GM12878 (cell line): ENCODE results near the gene SELENOO.

ENCODE experiments used
- BMI1 ChIP-seq: fragments of 450-650 bp; IDR thresholded peaks from 2 replicates; pipeline ENCODE4 v1.6.1; 2016; ENCODE audit warnings: mild to moderate bottlenecking, moderate library complexity, borderline replicate concordance
- CBX5 ChIP-seq: sonication (generic); IDR thresholded peaks from 2 replicates; pipeline ENCODE4 v1.6.1; 2016; ENCODE audit warnings: low read depth, moderate library complexity, mild to moderate bottlenecking, inconsistent platforms
- CHD4 ChIP-seq: fragments of 200-600 bp; sonication (generic); IDR thresholded peaks from 2 replicates; pipeline ENCODE4 v1.6.1; 2016; ENCODE audit warnings: mild to moderate bottlenecking
- EED ChIP-seq: sonication (generic); IDR thresholded peaks from 2 replicates; pipeline ENCODE4 v1.6.1; 2016; ENCODE audit warnings: antibody characterized with exemption, low read depth
- ESRRA ChIP-seq: IDR thresholded peaks from 2 replicates; pipeline ENCODE4 v1.6.1; 2012; ENCODE audit warnings: mild to moderate bottlenecking, low read length, improper control_type of control experiment
- FOXM1 ChIP-seq: IDR thresholded peaks from 2 replicates; pipeline ENCODE4 v1.6.1; 2012; ENCODE audit warnings: low read depth, mild to moderate bottlenecking, inconsistent platforms, low read length, moderate library complexity
- NBN ChIP-seq: fragments of 450-650 bp; IDR thresholded peaks from 2 replicates; pipeline ENCODE4 v1.6.1; 2016
- POLR2A ChIP-seq: IDR thresholded peaks from 2 replicates; pipeline ENCODE4 v1.6.1; 2011; ENCODE audit warnings: low read depth, mild to moderate bottlenecking, low read length
- RELA ChIP-seq: fragments of 450-650 bp; IDR thresholded peaks from 2 replicates; pipeline ENCODE4 v1.8.0; 2014; ENCODE audit warnings: borderline replicate concordance; ENCODE audit not compliant: partially characterized antibody
- RFX5 ChIP-seq: IDR thresholded peaks from 2 replicates; pipeline ENCODE4 v1.6.1; 2011; ENCODE audit warnings: low read depth, low read length, improper control_type of control experiment
- TAF1 ChIP-seq: IDR thresholded peaks from 2 replicates; pipeline ENCODE4 v1.6.1; 2011; ENCODE audit warnings: mild to moderate bottlenecking, low read depth, low read length, borderline replicate concordance
- TF ChIP-seq, protein P1 (sequence below): fragments of 450-650 bp; formaldehyde crosslinking; IDR thresholded peaks from 2 replicates; pipeline ENCODE4 v1.4.0; 2020; ENCODE audit warnings: mild to moderate bottlenecking, moderate library complexity
- TF ChIP-seq, protein P2 (sequence below): IDR thresholded peaks from 2 replicates; pipeline ENCODE4 v1.6.1; 2012; ENCODE audit warnings: low read depth, low read length, improper control_type of control experiment
- TF ChIP-seq, protein P3 (sequence below), 3 experiments: IDR thresholded peaks in 2 of 3; conservative IDR thresholded peaks in 1 of 3; 2 replicates each; pipeline ENCODE4 v1.5.1; 2011; ENCODE audit warnings: low read depth in 3 of 3, low read length in 3 of 3, mild to moderate bottlenecking in 3 of 3, control low read depth in 2 of 3, moderate library complexity in 2 of 3, inconsistent platforms in 1 of 3, mixed read lengths in 1 of 3; ENCODE audit not compliant: control insufficient read depth in 2 of 3, insufficient read depth in 1 of 3; ENCODE audit errors: extremely low read depth in 1 of 3

DNA sequence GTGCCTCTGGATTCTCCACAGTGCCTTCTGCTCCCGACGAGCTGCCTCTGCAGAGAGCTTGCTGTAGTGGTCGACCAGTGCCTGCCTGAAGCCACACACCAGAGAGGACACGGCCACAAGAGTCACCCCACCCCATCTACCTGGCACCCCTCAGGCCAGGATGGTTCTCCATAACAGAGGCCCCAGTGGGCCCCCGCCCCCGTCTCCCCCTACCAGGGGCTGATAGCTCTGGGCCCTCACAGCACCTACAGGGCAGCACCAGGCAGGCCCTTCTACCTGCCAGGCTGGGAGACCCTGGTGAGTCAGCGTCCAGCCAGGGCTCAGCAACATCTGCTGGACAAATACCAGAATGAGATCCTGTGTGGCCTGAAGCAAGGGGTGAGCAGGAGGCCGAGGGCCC, 21.7 kb downstream of the SELENOO start:
- no peak for TF ChIP-seq EED
- TF ChIP-seq, protein P1, sequence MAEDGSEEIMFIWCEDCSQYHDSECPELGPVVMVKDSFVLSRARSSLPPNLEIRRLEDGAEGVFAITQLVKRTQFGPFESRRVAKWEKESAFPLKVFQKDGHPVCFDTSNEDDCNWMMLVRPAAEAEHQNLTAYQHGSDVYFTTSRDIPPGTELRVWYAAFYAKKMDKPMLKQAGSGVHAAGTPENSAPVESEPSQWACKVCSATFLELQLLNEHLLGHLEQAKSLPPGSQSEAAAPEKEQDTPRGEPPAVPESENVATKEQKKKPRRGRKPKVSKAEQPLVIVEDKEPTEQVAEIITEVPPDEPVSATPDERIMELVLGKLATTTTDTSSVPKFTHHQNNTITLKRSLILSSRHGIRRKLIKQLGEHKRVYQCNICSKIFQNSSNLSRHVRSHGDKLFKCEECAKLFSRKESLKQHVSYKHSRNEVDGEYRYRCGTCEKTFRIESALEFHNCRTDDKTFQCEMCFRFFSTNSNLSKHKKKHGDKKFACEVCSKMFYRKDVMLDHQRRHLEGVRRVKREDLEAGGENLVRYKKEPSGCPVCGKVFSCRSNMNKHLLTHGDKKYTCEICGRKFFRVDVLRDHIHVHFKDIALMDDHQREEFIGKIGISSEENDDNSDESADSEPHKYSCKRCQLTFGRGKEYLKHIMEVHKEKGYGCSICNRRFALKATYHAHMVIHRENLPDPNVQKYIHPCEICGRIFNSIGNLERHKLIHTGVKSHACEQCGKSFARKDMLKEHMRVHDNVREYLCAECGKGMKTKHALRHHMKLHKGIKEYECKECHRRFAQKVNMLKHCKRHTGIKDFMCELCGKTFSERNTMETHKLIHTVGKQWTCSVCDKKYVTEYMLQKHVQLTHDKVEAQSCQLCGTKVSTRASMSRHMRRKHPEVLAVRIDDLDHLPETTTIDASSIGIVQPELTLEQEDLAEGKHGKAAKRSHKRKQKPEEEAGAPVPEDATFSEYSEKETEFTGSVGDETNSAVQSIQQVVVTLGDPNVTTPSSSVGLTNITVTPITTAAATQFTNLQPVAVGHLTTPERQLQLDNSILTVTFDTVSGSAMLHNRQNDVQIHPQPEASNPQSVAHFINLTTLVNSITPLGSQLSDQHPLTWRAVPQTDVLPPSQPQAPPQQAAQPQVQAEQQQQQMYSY (CRISPR knock-in tag): no peak
- TF ChIP-seq TAF1: no peak
- TF ChIP-seq ESRRA: no peak
- no peak for TF ChIP-seq FOXM1
- TF ChIP-seq POLR2A: no peak
- TF ChIP-seq NBN: no peak
- no peak for TF ChIP-seq RFX5
- TF ChIP-seq CBX5: no peak
- TF ChIP-seq, protein P2, sequence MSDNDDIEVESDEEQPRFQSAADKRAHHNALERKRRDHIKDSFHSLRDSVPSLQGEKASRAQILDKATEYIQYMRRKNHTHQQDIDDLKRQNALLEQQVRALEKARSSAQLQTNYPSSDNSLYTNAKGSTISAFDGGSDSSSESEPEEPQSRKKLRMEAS: no peak
- no peak for TF ChIP-seq RELA
- TF ChIP-seq, protein P3, sequence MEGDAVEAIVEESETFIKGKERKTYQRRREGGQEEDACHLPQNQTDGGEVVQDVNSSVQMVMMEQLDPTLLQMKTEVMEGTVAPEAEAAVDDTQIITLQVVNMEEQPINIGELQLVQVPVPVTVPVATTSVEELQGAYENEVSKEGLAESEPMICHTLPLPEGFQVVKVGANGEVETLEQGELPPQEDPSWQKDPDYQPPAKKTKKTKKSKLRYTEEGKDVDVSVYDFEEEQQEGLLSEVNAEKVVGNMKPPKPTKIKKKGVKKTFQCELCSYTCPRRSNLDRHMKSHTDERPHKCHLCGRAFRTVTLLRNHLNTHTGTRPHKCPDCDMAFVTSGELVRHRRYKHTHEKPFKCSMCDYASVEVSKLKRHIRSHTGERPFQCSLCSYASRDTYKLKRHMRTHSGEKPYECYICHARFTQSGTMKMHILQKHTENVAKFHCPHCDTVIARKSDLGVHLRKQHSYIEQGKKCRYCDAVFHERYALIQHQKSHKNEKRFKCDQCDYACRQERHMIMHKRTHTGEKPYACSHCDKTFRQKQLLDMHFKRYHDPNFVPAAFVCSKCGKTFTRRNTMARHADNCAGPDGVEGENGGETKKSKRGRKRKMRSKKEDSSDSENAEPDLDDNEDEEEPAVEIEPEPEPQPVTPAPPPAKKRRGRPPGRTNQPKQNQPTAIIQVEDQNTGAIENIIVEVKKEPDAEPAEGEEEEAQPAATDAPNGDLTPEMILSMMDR (IDR thresholded peaks at IDR 0.05 in 2 of 3, conservative IDR thresholded peaks at IDR 0.05 in 1 of 3; ENCODE audit: control insufficient read depth in 2 of 3, extremely low read depth in 1 of 3, insufficient read depth in 1 of 3, low read depth in 3 of 3, low read length in 3 of 3): no peak
- no peak for TF ChIP-seq CHD4
- no peak for TF ChIP-seq BMI1
